Lung (tissue), 12 donors: ENCODE data around the gene METTL8. TPM values are rescaled to one million over a fixed set of nuclear protein-coding genes. Genes with fewer than 3 reads are reported as not detected.

Experiments
- ATAC-seq: fragments of 200-7000 bp; cut with Tn5 transposase; one replicate; pipeline ENCODE4 v1.9.1; 2020; ENCODE audit warnings: moderate number of reproducible peaks; ENCODE audit not compliant: insufficient read depth, low FRiP score
- DNase-seq, 3 donors: peaks; one replicate each; pipeline ENCODE4 v3.0.0-alpha.2; 2013 to 2017
- H3K27ac ChIP-seq, 2 donors: one replicate each; pipeline ENCODE4 v1.5.1; 2013; ENCODE audit warnings: mild to moderate bottlenecking in 2 of 2, moderate library complexity in 2 of 2, control low read depth in 1 of 2, inconsistent platforms in 1 of 2, low read depth in 1 of 2, low read length in 1 of 2
- H3K27me3 ChIP-seq, 3 donors: one replicate each; pipeline ENCODE4 v1.5.1; 2013; ENCODE audit warnings: low read length in 2 of 3; ENCODE audit not compliant: control insufficient read depth in 3 of 3, insufficient read depth in 3 of 3
- H3K36me3 ChIP-seq, 4 donors: one replicate each; pipeline ENCODE4 v1.5.1; 2013; ENCODE audit warnings: low read length in 4 of 4, mild to moderate bottlenecking in 1 of 4, moderate library complexity in 1 of 4; ENCODE audit not compliant: control insufficient read depth in 4 of 4, insufficient read depth in 4 of 4
- H3K4me1 ChIP-seq, 5 donors: one replicate each; pipeline ENCODE4 v1.5.1; 2013; ENCODE audit warnings: low read length in 5 of 5, mild to moderate bottlenecking in 2 of 5, moderate library complexity in 1 of 5; ENCODE audit not compliant: control insufficient read depth in 5 of 5, insufficient read depth in 5 of 5
- H3K4me3 ChIP-seq: one replicate; pipeline ENCODE4 v1.5.1; 2013; ENCODE audit warnings: mild to moderate bottlenecking, control low read depth, moderate library complexity
- H3K9ac ChIP-seq, 2 donors: one replicate each; pipeline ENCODE4 v1.5.1; 2013; ENCODE audit warnings: low read length in 2 of 2, control low read depth in 1 of 2; ENCODE audit not compliant: insufficient read depth in 1 of 2
- H3K9me3 ChIP-seq, 4 donors: one replicate each; pipeline ENCODE4 v1.5.1; 2013; ENCODE audit warnings: low read length in 3 of 4, mild to moderate bottlenecking in 1 of 4, moderate library complexity in 1 of 4; ENCODE audit not compliant: control insufficient read depth in 4 of 4, insufficient read depth in 3 of 4
- WGBS, 2 donors: extraction: QIAGEN DNeasy Blood & Tissue Kit; methylation state at CpG; one replicate each; pipeline ENCODE4 v1.1.7; 2013; 5-methylcytosine and 5-hydroxymethylcytosine counted together
- polyA plus RNA-seq, 2 donors: library from polyadenylated mRNA; stranded (reverse); fragments of 200-250 nt; gene quantifications; one replicate each; pipeline ENCODE4 v1.2.1, GENCODE V29; 2013
- total RNA-seq, 2 donors: library from RNA; depleted of rRNA in 1 of 2; stranded (reverse); fragments of >200 nt in 1 of 2; gene quantifications; one replicate each; pipeline ENCODE4 v1.2.1, GENCODE V29; 2014 to 2021
- TF ChIP-seq, protein P1 (sequence below): IDR thresholded peaks from 2 replicates; pipeline ENCODE4 v1.5.1; 2012; ENCODE audit warnings: mild to moderate bottlenecking; ENCODE audit errors: control extremely low read depth, extremely low read depth
- donor health status: control.
- donor health status: control.
- donor health status: Bipolar disorder and iron deficiency.
- donor health status: healthy.
- donor health status: DM: yes; HTN: yes; CAD: no.

The METTL8 gene
- total and polyA plus RNA-seq, 4 donors, result 4.9 to 9.3 (median 8.5) TPM

GRCh38 chr2:171480908-171481307 is 47.1 kb upstream of the METTL8 start:
- Histone ChIP-seq H3K4me1 (no peaks in the 10 kb centered on the region), H3K9ac (no peak overlapping the region), H3K36me3 (peaks cover 3 to 15% (median 6%) of the 10 kb centered on the region in 4 donors), H3K4me3 (no peak overlapping the region), H3K9me3 (no peaks in the 10 kb centered on the region), H3K27me3 (no peaks in the 10 kb centered on the region), H3K27ac (no peak overlapping the region)
- DNase-seq, result no peak
- TF ChIP-seq, protein P1, sequence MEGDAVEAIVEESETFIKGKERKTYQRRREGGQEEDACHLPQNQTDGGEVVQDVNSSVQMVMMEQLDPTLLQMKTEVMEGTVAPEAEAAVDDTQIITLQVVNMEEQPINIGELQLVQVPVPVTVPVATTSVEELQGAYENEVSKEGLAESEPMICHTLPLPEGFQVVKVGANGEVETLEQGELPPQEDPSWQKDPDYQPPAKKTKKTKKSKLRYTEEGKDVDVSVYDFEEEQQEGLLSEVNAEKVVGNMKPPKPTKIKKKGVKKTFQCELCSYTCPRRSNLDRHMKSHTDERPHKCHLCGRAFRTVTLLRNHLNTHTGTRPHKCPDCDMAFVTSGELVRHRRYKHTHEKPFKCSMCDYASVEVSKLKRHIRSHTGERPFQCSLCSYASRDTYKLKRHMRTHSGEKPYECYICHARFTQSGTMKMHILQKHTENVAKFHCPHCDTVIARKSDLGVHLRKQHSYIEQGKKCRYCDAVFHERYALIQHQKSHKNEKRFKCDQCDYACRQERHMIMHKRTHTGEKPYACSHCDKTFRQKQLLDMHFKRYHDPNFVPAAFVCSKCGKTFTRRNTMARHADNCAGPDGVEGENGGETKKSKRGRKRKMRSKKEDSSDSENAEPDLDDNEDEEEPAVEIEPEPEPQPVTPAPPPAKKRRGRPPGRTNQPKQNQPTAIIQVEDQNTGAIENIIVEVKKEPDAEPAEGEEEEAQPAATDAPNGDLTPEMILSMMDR, result no peak
- 93% methylated on average over 1 of the region's 1 CpG for WGBS, 2 donors
- ATAC-seq, result no peak

GRCh38 chr2:171479154-171479814 is 45.5 kb upstream of the METTL8 start:
- Histone ChIP-seq H3K9me3 (no peaks in the 10 kb centered on the region), H3K4me3 (no peak overlapping the region), H3K27ac (no peak overlapping the region), H3K27me3 (no peaks in the 10 kb centered on the region), H3K9ac (no peak overlapping the region), H3K4me1 (no peaks in the 10 kb centered on the region), H3K36me3 (peaks cover 3 to 22% (median 9%) of the 10 kb centered on the region in 4 donors)
- 85 to 87% methylated on average over 3 of the region's 3 CpGs for WGBS, 2 donors
- TF ChIP-seq, protein P1, result no peak
- DNase-seq (no peak), ATAC-seq (no peak)

DNA sequence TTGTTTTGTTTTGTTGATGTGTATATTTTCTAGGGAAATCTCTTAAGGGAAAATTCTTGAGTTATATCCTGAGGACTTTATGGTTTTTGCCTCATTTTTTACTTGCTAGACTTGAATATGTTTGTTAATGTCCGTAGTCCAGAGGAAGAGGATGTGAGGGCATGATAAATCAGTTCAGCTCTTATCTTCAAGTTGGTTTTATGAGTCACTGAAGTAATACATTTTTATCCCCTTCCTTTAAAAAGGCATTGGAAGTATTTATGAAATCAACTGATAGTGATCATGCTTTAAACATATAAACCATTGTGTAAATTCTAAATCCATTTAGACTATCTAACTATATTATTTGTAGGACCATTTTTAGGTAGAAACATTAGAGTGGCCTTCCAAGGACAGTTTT is 44.6 kb upstream of the METTL8 start:
- DNase-seq (no peak), ATAC-seq (no peak)
- Histone ChIP-seq H3K27ac (no peak overlapping the region), H3K27me3 (no peaks in the 10 kb centered on the region), H3K9me3 (no peaks in the 10 kb centered on the region), H3K9ac (no peak overlapping the region), H3K4me3 (no peak overlapping the region), H3K4me1 (no peaks in the 10 kb centered on the region), H3K36me3 (peaks cover 3 to 24% (median 10%) of the 10 kb centered on the region in 4 donors)
- 75 to 77% methylated on average over 1 of the region's 1 CpG for WGBS, 2 donors
- TF ChIP-seq, protein P1, result no peak

DNA sequence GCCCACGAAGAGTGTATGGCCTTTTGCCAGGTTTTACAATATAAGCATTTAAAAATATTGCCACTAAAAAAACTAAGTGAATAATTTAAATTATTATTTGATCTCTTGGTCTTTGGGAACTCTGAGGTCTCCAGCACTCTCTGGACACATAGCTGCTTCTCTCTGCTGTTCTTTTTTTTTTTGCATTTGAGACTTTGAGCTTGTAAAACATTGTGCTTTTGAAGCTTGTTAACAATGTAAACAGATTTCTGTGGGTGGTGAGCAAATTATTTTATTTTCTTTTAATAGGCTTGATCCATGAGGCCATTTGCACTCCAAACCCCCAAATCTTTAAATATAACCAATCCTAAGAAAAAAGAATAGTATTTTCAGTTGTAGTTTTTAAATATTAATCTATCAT is 42.2 kb upstream of the METTL8 start:
- Histone ChIP-seq H3K4me1 (no peaks in the 10 kb centered on the region), H3K36me3 (peaks cover 3 to 18% (median 10%) of the 10 kb centered on the region in 4 donors), H3K9ac (no peak overlapping the region), H3K27ac (no peak overlapping the region), H3K4me3 (no peak overlapping the region), H3K27me3 (no peaks in the 10 kb centered on the region), H3K9me3 (no peaks in the 10 kb centered on the region)
- 75 to 81% methylated on average over 1 of the region's 1 CpG for WGBS, 2 donors
- ATAC-seq (no peak), DNase-seq (no peak)
- TF ChIP-seq, protein P1, result no peak
